ENCODE measurements around the gene ITGAE.

GRCh38 chr17:3668279-3669084, 132.5 kb downstream of the ITGAE start, which contains the start of the genes EMC6 and TAX1BP3:
- TF ChIP-seq POLR2A (IDR thresholded peaks at IDR 0.05; ENCODE audit: low read depth) (peak; percentile 87), CTCF (IDR thresholded peaks at IDR 0.05) (peak in 1 of 3 experiments; percentile 2)

All from esophagus muscularis mucosa (tissue), 3 donors.